A549 (cell line): ENCODE results near the gene THADA. TPM values are rescaled to one million over a fixed set of nuclear protein-coding genes. Genes with fewer than 3 reads are reported as not detected.
A peak's percentile ranks its signal among the peaks of the same experiment; 100 is the strongest.

Experiments
- ATAC-seq, 2 experiments: fragments of 200-7000 bp in 1 of 2; fragments of >200 bp in 1 of 2; cut with Nextera tagmentation in 1 of 2; cut with Tn5 transposase in 1 of 2; 3 replicates each; pipeline versions ENCODE4 v1.8.0 to v1.9.1; 2018 to 2020; ENCODE audit warnings: mild to moderate bottlenecking in 1 of 2, moderate library complexity in 1 of 2
- CTCF ChIA-PET: fragments of 300-600 bp; sonication (Branson Sonifier 250); formaldehyde crosslinking; extraction: SDS; loops from one replicate; lab custom pipeline; 2021; ENCODE audit warnings: antibody characterized with exemption, inconsistent platforms; lab: Yijun Ruan, JAX
- POLR2A ChIA-PET: fragments of 350-600 bp; formaldehyde crosslinking; extraction: SDS; loops from one replicate; lab custom pipeline; 2021; ENCODE audit warnings: antibody characterized with exemption, inconsistent platforms; lab: Yijun Ruan, JAX
- DNase-seq, 2 experiments: peaks; one replicate each; pipeline versions ENCODE4 v3.0.0 to v3.0.0-alpha.2; 2011 to 2016; ENCODE audit warnings: low read depth in 1 of 2, low spot score in 1 of 2
- FAIRE-seq: peaks from 2 replicates; lab custom pipeline; 2011; peaks lifted over from hg19 to GRCh38; lab: Jason Lieb, UNC
- H3K27ac ChIP-seq, 2 experiments: fragments of >200 bp; sonication (Bioruptor Twin); formaldehyde crosslinking; 3 replicates each; pipeline ENCODE4 v1.5.1; 2016 to 2017
- H3K4me1 ChIP-seq: fragments of >200 bp; sonication (Bioruptor Twin); formaldehyde crosslinking; 3 replicates; pipeline ENCODE4 v1.6.1; 2016
- H3K4me2 ChIP-seq: fragments of >200 bp; sonication (Bioruptor Twin); formaldehyde crosslinking; 3 replicates; pipeline ENCODE4 v1.6.1; 2016
- H3K4me3 ChIP-seq: fragments of >200 bp; sonication (Bioruptor Twin); formaldehyde crosslinking; 3 replicates; pipeline ENCODE4 v1.5.1; 2016
- H3K9me3 ChIP-seq: fragments of >200 bp; sonication (Bioruptor Twin); formaldehyde crosslinking; 3 replicates; pipeline ENCODE4 v1.6.1; 2016
- CEBPB ChIP-seq, 2 experiments: fragments of >200 bp in 1 of 2; sonication (Bioruptor Twin) in 1 of 2; formaldehyde crosslinking in 1 of 2; IDR thresholded peaks; 2 replicates each; pipeline ENCODE4 v1.6.1; 2012 to 2016
- CHD2 ChIP-seq: fragments of 150-350 bp; IDR thresholded peaks from 2 replicates; pipeline ENCODE4 v1.6.1; 2014; ENCODE audit warnings: low read length; ENCODE audit not compliant: partially characterized antibody
- EP300 ChIP-seq, 2 experiments: fragments of >200 bp; sonication (Bioruptor Twin); formaldehyde crosslinking; IDR thresholded peaks; 2 replicates in 1 of 2; 3 replicates in 1 of 2; pipeline ENCODE4 v1.6.1; 2016 to 2017
- FOSL2 ChIP-seq, 2 experiments: fragments of 450-650 bp in 1 of 2; fragments of >200 bp in 1 of 2; sonication (Bioruptor Twin) in 1 of 2; formaldehyde crosslinking; IDR thresholded peaks; 2 replicates each; pipeline versions ENCODE4 v1.5.0 to v1.6.1; 2016 to 2020; ENCODE audit warnings: mild to moderate bottlenecking in 1 of 2, moderate library complexity in 1 of 2
- HDAC2 ChIP-seq: fragments of 200-600 bp; sonication (generic); IDR thresholded peaks from 2 replicates; pipeline ENCODE4 v1.6.1; 2016
- JUN ChIP-seq, 2 experiments: fragments of >200 bp; sonication (Bioruptor Twin); formaldehyde crosslinking; IDR thresholded peaks; 2 replicates in 1 of 2; 3 replicates in 1 of 2; pipeline ENCODE4 v1.6.1; 2016 to 2017
- JUNB ChIP-seq: fragments of >200 bp; sonication (Bioruptor Twin); formaldehyde crosslinking; IDR thresholded peaks from 2 replicates; pipeline ENCODE4 v1.6.1; 2016
- NPAS2 ChIP-seq: fragments of 250-450 bp; sonication (Bioruptor Pico); IDR thresholded peaks from 2 replicates; pipeline ENCODE4 v1.8.0; 2022; ENCODE audit warnings: mild to moderate bottlenecking, moderate library complexity, borderline replicate concordance
- NR3C1 ChIP-seq: fragments of >200 bp; sonication (Bioruptor Twin); formaldehyde crosslinking; IDR thresholded peaks from 3 replicates; pipeline ENCODE4 v1.6.1; 2017
- RFX5 ChIP-seq: fragments of 450-650 bp; IDR thresholded peaks from 2 replicates; pipeline ENCODE4 v1.7.1; 2014; ENCODE audit warnings: antibody characterized with exemption, mild to moderate bottlenecking, moderate library complexity
- ZC3H11A ChIP-seq: fragments of 450-650 bp; IDR thresholded peaks from 2 replicates; pipeline ENCODE4 v1.6.1; 2014; ENCODE audit warnings: antibody characterized with exemption, mild to moderate bottlenecking
- ZSCAN20 ChIP-seq: fragments of 250-450 bp; sonication (Bioruptor Pico); IDR thresholded peaks from 2 replicates; pipeline ENCODE4 v1.8.0; 2022; ENCODE audit warnings: mild to moderate bottlenecking, moderate library complexity
- WGBS: methylation state at CpG from one replicate; pipeline ENCODE4 v1.1.6; 2017; ENCODE audit errors: missing lambda C conversion rate; 5-methylcytosine and 5-hydroxymethylcytosine counted together
- polyA plus RNA-seq, 4 experiments: library from polyadenylated mRNA; depleted of rRNA in 3 of 4; stranded (reverse); fragments of >200 nt; fragmentation: RNase III in 1 of 4; extraction: RNeasy Plus Mini Kit Qiagen cat#74134 plus additional on column Dnase treatment in 1 of 4; gene quantifications; 2 replicates in 3 of 4; 3 replicates in 1 of 4; pipeline ENCODE4 v1.2.3, GENCODE V29; 2011 to 2017
- TF ChIP-seq, protein P1 (sequence below): fragments of >200 bp; sonication (Bioruptor Twin); formaldehyde crosslinking; IDR thresholded peaks from 2 replicates; pipeline ENCODE4 v1.6.1; 2016
- TF ChIP-seq, protein P2 (sequence below): IDR thresholded peaks from 2 replicates; pipeline ENCODE4 v1.6.1; 2012; ENCODE audit warnings: low read depth, borderline replicate concordance
- TF ChIP-seq, protein P3 (sequence below): fragments of >200 bp; sonication (Bioruptor Twin); formaldehyde crosslinking; IDR thresholded peaks from 3 replicates; pipeline ENCODE4 v1.6.1; 2016
- TF ChIP-seq, protein P4 (sequence below): fragments of 450-650 bp; IDR thresholded peaks from 2 replicates; pipeline ENCODE4 v1.6.1; 2014; ENCODE audit warnings: antibody characterized with exemption

Gene THADA
- polyA plus RNA-seq, 2 of the 4 experiments (the other 2 are of a cell fraction): 21.8 to 37.9 TPM

DNA sequence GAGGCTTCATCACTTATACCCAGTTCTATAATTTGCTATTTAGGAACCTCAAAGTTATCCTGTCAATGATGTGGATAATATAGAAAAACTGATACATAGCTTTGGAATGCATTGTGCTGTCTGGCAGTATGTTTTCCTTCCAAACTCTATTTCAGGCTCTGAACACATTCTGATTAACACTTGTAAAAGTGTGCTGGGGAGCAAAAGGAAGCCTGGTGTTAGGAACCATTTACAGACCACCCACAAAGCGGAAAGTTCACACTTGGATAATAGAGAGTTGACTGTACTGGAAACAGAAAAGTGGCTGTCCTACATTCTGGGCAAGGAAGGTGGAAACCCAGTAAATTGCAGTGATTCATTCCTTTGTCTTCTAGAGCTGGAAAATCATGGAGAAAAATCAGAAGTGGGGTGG lies 254.9 kb downstream of the THADA start:
- FAIRE-seq (no peak), ATAC-seq (peak; percentile 62 to 67; a peak in 5 of 6 replicates), DNase-seq (peak; percentile 10 to 12)
- CTCF ChIA-PET: interaction anchor here (0.7 to 3.2 kb wide), 5 partner anchors 9 to 26 kb away, joined by 3 to 13 read pairs (median 3); no protein-coding TSS in a partner anchor
- peak overlapping the region; percentile 44 to 63; a peak in 5 of 6 replicates for H3K27ac ChIP-seq
- TF ChIP-seq ZC3H11A: no peak
- TF ChIP-seq FOSL2 (IDR thresholded peaks at IDR 0.05): no peak
- TF ChIP-seq FOSL2 (CRISPR knock-in tag; IDR thresholded peaks at IDR 0.05): peak; percentile 5; the same call in 1 of the 2 replicates
- TF ChIP-seq JUNB: peak; percentile 48; the same call in 1 of the 2 replicates
- TF ChIP-seq, all 56 proteins: peak for 2
- Histone ChIP-seq H3K4me1 (peaks cover 26% of the 10 kb centered on the region), H3K4me2 (peak overlapping the region; percentile 52), H3K4me3 (no peak overlapping the region), H3K9me3 (no peaks in the 10 kb centered on the region)
- POLR2A ChIA-PET: no interaction called here
- 83% methylated on average over 1 of the region's 1 CpG for WGBS

DNA sequence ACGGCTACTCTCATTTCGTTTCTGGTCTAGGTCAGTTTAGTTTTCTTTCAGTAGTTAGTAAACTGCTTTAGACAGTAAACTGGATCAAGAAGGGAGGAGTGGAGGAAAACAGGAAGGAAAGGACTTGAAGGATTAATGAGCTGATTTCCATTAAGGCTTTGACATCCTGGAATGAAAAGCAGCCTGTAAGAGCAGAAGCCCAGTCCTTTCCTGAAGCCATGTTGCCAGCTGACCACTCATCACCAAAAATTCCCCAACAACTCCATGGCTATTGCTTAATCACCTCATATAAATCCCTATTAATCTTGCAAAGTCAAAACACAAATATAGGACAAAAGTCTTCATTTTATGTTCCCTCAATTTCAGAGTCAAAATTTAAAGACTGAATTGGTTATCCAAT lies 255.8 kb downstream of the THADA start:
- no peak for FAIRE-seq

DNA sequence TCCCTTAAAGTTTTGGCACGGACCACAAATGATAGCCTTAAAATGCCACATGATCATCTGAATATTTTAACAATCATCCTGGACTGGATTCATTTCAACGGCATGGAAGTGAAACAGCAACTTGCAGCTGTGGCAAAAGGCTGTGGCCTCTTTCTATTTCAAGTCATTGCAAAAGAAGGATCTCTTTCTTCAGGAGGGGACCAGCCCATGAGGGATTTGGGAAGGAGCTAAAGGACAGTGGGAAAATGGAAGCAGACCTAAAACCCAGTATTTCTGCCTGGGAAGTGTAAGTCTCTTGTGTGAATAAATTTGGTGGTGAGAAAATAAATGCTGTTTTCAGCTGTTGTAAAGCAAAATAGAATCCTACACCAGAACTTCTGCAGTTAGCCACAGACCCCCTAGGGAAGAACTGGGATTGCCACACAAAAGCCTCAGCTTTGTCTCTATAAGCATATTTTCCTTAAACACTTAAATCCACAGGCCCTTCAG lies 262.1 kb downstream of the THADA start:
- Histone ChIP-seq H3K9me3 (no peaks in the 10 kb centered on the region), H3K4me3 (no peak overlapping the region), H3K27ac (no peak overlapping the region), H3K4me1 (no peaks in the 10 kb centered on the region), H3K4me2 (no peak overlapping the region)
- FAIRE-seq (no peak), DNase-seq (no peak), ATAC-seq (no peak)
- ChIA-PET POLR2A (no interaction called here), CTCF (interaction anchor here (0.8 to 1.2 kb wide), 4 partner anchors 9 to 151 kb away, joined by 3 to 5 read pairs (median 4); no protein-coding TSS in a partner anchor)
- TF ChIP-seq ZSCAN20 (CRISPR knock-in tag) (no peak), RFX5 (no peak), HDAC2 (no peak), CHD2 (no peak)
- TF ChIP-seq, protein P1, sequence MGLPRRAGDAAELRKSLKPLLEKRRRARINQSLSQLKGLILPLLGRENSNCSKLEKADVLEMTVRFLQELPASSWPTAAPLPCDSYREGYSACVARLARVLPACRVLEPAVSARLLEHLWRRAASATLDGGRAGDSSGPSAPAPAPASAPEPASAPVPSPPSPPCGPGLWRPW: no peak
- WGBS: 84% methylated on average over 2 of the region's 2 CpGs

More for the DNA sequence above, 255.8 kb downstream of the THADA start:
- DNase-seq: peak in 1 of 2 experiments; percentile 13
- no peak overlapping the region for H3K4me3 ChIP-seq
- H3K9me3 ChIP-seq: no peaks in the 10 kb centered on the region
- H3K27ac ChIP-seq: no peak overlapping the region
- TF ChIP-seq, protein P2, sequence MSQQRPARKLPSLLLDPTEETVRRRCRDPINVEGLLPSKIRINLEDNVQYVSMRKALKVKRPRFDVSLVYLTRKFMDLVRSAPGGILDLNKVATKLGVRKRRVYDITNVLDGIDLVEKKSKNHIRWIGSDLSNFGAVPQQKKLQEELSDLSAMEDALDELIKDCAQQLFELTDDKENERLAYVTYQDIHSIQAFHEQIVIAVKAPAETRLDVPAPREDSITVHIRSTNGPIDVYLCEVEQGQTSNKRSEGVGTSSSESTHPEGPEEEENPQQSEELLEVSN: no peak
- TF ChIP-seq CEBPB (IDR thresholded peaks at IDR 0.05): peak; percentile 32 to 59; a peak in 2 of 4 replicates
- no peak for ATAC-seq
- CTCF ChIA-PET: interaction anchor here (3.2 kb wide), 1 partner anchor 11 kb away, joined by 13 read pairs; no protein-coding TSS in a partner anchor
- WGBS: 92% methylated on average over 2 of the region's 2 CpGs
- H3K4me1 ChIP-seq: peaks cover 23% of the 10 kb centered on the region
- POLR2A ChIA-PET: no interaction called here
- peak overlapping the region; percentile 52; the same call in 2 of the 3 replicates for H3K4me2 ChIP-seq

DNA sequence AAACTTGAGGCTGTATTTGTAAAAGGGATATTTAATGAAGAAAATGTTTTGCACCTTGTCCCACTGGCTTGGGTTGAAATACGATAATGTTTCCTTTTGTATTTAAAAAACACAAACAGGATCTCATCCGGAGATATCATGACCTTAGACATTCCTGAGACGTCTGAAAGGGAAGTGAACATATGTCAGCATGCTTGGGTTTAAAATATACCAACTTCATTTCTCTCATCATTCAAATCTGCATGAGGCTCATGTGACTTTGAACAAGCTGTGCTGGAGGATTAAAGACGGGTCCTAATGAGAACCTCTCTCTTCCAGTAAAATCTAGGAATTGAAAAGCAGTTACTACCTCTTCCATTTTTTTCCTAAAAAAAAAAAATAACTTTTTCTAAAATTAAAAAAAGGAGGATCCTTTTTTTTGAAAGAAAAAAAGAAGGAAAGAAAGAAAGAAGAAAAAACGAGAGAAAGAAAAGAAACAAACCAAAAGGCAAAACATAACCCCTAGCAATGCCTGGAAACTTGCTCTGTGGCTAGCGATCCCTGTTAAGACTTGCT lies 262.7 kb downstream of the THADA start:
- FAIRE-seq (no peak), DNase-seq (no peak), ATAC-seq (no peak)
- H3K27ac ChIP-seq: no peak overlapping the region
- no peak overlapping the region for H3K4me2 ChIP-seq
- H3K4me1 ChIP-seq: no peaks in the 10 kb centered on the region
- ChIA-PET POLR2A (no interaction called here), CTCF (no interaction called here)
- WGBS: 82% methylated on average over 6 of the region's 6 CpGs
- H3K9me3 ChIP-seq: no peaks in the 10 kb centered on the region
- TF ChIP-seq CHD2 (no peak), FOSL2 (IDR thresholded peaks at IDR 0.05) (no peak), FOSL2 (CRISPR knock-in tag; IDR thresholded peaks at IDR 0.05) (no peak), NPAS2 (no peak), NR3C1 (no peak), EP300 (IDR thresholded peaks at IDR 0.05) (no peak), JUN (IDR thresholded peaks at IDR 0.05) (no peak)
- TF ChIP-seq, protein P1: no peak
- TF ChIP-seq, protein P3, sequence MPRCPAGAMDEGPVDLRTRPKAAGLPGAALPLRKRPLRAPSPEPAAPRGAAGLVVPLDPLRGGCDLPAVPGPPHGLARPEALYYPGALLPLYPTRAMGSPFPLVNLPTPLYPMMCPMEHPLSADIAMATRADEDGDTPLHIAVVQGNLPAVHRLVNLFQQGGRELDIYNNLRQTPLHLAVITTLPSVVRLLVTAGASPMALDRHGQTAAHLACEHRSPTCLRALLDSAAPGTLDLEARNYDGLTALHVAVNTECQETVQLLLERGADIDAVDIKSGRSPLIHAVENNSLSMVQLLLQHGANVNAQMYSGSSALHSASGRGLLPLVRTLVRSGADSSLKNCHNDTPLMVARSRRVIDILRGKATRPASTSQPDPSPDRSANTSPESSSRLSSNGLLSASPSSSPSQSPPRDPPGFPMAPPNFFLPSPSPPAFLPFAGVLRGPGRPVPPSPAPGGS: no peak
- TF ChIP-seq, protein P4, sequence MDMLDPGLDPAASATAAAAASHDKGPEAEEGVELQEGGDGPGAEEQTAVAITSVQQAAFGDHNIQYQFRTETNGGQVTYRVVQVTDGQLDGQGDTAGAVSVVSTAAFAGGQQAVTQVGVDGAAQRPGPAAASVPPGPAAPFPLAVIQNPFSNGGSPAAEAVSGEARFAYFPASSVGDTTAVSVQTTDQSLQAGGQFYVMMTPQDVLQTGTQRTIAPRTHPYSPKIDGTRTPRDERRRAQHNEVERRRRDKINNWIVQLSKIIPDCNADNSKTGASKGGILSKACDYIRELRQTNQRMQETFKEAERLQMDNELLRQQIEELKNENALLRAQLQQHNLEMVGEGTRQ: no peak
- no peak overlapping the region for H3K4me3 ChIP-seq
